HG02840 (cell line): ENCODE data around the gene MOV10L1.

Experiments used
- ATAC-seq: cut with Tn5 transposase; IDR thresholded peaks from one replicate; pipeline ENCODE4 v1.9.1; 2021; ENCODE audit warnings: mild to moderate bottlenecking, moderate library complexity, moderate number of reproducible peaks; ENCODE audit not compliant: unreplicated experiment, low FRiP score

MOV10L1 gene

DNA sequence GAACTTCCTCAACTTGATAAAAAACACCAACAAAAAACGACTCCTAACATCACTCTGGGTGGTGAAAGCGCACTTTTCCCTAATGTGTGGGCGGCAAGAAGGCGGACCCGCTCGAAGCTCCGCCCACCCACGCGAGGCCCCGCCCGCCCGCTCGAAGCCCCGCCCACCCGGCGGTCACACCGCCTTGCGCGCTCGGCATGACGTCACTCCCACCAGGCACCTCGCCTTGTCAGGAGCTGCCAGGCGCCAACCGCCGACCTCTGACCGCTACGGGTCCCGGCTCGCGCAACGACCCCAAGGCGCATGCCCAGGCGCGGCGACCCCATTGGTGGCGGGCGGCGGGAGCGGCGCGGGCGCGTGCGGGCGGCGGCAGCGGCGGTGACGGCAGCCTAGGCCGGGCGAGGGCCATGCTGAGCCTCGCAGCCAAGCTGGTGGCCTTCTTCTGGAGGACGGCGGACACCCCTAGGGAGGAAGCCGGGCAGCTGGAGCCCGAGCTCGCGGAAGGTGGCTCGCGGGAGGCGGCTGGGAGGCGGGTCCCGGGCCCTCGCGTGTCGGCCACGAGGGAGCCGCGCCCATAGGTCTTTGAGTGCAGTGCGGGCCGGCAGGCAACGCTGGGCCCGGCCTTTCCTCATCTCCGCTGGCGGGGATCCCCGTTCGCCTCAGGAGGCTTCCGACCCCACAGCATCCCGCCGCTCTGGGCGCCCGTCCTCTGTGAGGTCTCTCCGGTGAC, at the start of gene MOV10L1:
Gene MOV10L1 (plus strand): TSS at position 325 of the 730 bp plus-strand sequence. CDS start 83 bp downstream, at position 408.
- ATAC-seq: no peak

DNA sequence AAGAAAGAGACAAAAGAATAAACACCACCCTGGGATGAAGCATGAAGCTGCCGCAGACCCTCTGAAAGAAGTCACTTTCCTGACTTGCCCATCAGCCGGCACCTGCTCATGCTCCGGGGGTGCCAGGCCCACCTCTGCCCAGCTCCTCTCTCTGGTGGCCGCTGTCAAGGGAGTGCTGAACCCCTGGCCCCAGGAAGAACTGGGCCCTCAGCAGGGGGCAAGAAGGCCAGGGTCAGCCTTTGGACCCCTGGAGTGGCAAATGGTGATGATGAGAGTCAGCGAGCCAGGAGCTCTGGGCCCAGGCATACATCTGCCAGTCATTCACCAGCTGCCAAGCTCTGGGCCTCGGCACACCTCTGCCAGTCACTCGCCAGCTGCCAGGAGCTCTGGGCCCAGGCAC, 49.1 kb upstream of the MOV10L1 start:
- ATAC-seq: no peak

DNA sequence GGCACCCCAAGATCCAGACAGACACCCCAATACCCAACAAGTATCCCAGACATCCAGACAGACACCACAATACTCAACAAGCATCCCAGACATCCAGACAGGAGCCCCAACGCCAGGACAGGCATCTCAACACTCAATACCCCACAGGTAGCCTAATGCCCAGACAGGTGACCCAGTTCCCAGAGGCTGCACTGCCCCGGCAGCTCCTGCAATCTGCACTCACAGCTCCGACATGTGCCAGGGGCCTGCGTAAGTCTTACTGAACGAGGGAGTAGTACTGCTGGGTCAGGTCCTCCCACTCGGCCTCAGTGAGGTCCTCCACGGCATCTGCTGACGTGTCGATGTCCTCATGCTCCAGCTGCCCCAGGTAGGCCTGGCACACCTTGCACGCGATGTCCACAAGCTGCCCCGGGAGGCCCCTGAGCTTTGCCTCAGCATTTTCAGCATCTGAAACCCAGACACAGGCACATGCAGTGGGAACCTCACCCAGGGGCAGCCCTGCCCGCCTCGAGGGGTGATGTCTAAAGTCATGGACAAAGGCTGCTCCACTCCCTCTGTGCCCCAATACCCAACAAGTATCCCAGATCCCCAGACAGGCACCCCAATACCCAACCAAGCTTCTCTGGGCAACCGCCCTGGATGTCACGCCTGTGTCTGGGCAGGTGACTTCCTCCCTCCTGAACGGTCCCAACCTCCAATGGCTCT, 48.3 kb upstream of the MOV10L1 start:
- ATAC-seq: no peak

DNA sequence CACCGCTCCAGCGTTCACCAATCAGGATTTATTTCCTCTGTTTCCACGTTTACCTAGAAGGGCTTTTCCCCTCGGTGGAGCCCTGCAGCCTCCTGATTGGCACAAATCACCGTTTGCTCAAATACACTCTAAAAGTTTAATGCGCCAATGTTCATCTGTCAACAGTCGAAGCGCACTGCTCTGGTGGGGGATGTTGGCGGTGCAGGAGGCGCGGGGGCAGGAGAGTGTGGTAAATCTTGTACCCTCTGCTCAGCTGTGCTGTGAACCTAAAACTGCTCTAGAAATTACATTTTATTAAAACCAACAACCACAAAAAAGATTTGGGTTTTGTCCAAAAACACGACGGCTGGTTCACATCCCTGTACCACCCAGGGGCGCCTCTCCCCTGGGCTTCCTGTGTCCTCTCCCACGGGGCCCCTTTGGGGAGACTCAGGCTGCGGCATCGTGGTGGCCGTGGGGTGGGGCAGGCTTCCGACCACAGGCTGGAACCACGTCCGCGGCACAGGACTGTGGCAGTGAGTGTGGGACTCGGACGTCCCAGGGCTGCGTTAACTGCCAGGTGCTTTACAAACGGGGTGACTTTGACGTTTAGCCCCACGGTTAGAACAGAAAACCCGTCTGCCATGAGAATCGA, 45.2 kb upstream of the MOV10L1 start:
- ATAC-seq: no peak

DNA sequence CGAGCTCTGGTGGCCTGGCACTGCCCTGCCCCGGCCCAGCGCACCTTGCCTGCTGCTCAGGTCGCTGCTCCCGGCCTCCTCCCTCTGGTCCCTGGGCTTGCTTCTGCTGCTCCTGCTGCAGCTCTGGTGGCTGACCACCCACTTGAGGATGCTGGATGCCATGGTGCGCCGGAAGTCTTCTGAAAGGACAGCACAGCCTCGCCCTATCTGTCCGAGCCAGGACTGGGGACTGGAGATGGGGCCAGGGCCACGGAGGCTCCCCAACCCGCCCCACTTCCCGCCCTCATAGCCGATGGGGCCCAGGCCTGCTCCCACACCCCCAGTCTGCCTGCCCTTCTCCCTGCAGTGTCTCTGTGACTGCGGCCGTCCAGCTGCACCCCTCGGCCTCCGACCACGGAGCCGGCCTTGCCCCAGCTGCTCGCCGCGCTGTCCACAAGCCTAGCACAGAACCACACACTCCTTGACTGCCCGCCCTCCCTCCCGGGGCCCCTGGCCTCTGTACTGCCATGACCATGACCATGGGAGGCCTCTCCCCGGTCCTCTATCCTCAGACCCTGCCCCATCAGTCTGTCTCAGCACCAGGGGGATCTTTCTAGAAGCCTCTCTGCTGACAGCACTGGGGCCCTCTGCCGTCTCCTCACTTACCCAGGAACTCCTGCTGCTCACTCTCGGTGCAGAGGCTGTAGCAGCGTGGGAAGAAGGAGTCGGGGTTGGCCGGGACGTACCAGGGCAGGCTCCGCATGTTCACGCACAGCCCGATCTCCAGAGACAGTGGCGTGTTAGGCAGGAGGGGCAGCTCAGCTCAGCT, 44.4 kb upstream of the MOV10L1 start:
- ATAC-seq: no peak

DNA sequence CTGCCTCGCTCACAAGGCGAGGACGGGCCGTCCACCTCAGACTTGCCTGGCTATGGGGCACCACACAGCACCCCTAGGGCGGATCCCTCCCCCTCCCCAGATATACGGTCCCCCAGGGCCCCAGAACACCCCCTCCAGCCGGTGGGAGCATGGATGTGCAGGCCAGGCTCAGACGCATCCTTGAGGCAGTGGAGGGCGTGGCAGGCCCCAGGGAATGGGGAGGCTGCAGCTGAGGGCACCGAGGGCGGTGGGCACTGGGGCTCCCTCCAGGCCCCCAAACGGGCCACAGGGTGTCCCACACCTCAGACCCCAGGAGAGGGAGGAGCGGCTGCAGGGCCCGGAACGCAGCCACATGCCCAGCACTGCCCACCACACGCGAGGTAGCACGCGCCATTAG, 43.8 kb upstream of the MOV10L1 start:
- ATAC-seq: no peak

DNA sequence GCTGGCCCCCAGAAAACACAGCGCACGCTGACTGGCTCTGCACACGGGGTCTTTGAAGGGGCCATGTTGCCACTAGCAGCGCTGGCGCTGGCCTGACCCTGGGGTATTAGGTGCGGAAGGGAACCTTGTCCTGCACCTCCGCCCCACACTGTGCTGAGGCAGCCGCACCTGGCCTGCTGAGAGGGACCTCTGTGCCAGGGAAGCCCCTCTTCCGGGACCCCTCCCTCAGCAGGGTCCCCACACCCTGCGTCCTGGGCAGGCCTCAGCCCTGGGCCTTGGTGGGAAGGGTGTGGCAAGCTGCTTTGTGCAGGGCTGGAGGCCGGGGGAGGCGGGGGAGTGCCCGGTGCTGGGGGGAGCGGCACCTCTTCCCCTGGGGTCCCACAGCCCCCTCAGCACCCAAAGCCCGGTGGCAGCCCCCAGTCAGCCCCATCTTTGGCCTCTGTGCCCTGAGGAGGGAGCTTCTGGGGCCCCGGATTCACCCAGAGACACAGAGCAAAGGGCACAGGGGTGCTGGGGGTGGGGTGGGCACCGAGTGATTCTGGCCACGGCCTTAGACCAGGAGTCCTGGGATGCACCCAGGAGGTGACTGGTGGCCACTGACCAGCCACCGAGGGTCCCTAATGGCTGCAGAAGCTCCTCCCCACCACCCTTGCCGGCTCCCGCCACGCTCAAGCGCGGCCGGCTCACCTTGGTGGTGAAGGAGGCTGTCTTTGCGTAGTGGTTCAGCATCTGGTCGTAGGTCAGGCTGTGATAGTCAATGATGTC, 43.1 kb upstream of the MOV10L1 start:
- no peak for ATAC-seq

DNA sequence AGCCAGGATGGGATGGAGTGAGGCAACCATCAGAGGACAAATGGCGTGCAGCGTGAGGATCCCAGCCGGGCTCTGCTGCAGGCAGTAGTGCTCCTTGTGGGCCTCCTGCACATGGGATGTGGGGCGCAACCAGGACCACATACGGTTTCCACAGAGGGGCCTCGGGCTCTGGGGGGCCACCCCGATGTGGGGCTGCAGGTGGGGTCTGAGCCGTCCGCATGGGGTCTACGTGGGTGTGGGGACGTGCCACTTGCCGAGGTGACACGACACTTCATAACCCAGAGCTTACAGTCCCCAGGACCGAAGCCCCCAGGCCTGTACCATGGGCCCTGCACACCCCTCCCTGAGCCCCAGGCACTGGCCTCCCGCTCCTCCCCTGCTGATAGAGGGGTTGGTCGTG, 42.5 kb upstream of the MOV10L1 start:
- ATAC-seq: no peak

DNA sequence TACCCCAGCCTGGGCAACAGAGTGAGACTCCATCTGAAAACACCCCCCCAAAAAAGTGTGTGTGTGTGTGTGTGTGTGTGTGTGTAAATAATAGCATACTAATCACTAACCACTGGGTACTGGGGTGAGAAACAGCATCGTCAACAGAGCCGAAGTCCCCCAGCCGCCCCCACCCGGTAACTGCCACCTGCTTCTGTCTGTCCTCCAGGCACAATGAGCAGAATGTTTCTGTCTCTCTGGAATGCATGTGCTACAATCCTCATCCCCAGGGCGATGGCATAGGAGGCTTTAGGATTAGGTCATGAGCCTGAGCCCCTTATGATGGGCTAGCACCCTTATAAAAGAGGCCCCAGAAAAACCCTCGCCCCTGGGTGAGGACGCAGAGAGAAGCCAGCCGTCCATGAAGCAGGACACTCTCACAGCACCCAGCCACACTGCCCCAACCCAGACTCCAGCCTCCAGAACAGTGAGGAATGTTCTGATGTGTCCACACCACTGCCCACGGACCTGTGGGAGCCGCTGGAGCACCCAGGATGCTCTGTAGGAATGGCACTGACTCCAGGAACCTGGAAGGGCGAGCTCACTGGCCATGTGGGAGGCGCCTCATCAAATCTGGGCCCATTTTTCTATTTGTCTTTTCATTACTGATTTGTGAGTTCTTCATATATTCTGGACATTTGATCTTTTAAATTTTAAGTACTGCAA, 41.6 kb upstream of the MOV10L1 start:
- no peak for ATAC-seq

DNA sequence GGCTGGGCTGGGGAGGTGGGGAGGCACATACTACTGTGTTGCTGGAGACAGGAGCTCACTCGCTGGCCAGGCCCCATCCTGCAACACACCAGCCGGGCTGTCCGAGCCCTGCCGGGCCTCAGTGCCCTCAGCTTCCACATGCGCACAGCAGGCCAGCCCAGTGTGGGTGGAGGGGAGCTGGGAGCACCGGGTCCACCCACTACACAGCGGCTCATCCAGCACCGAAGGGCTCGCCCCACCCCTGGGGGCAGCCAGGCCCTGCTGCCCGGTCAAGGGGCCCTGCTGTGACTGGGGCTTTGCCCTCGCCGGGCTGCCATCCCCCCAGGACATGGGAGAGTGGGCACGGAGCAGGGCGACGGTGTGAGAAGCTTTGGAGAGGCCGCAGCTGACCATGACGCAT, 41.0 kb upstream of the MOV10L1 start:
- ATAC-seq: no peak

DNA sequence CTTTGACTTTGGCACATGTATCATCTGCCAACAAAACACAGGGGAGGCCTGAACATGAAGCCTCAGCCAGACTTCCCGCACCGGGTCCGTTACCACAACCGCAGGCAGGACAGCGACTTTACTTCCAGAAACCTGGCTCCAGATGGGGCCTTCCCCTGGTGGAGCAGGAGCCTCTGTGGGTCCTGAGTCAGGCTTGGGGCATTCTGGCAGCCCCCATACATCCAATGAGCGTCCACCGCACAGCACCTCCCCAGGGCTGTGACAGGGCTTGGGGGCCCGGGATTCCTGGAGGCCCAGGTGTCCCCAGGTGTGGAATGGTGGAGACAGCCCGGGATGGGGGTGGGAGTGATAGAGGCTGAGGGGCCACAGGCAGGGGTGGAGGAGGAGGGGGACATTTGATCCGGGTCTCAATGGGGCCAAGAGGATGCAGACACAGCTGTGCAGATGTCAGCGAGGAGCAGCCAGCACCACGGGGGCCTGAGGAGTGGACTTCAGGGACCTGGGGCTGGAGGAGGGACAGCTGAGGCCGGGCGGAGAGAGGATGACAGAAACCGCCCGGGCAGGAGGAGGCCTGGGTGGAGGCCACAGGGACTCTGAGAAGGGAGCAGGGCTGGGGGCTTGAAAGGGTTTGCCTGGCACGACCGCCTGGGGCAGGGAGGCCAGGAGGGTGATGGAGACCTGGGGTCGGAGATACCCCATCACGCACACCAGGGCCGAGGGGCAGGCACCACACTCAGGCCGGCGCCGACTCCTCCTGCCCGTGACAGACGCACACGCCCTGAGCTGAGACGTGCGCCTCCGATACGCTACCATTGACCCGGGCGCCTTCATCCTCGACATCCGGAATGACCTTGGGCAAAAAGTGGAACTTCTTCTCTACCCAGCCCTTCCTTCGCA, 40.3 kb upstream of the MOV10L1 start:
- ATAC-seq: no peak

DNA sequence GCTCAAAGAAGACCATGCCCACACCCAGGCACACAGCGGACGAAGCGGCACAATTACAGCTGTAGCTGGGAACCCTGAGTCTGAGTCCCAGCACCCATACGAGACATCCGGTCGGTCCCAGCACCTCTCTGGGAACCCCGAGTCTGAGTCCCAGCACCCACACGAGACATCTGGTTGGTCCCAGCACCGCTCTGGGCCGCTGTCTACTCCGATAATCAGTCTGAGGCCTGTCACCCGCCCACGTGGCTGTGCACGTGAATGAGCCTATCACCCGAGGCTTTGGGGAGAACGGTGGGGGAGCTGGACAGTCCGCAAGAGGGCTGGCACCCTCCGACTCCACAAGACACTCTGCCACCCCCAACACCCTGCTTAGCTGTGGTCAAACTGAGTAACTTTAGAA, 37.9 kb upstream of the MOV10L1 start:
- ATAC-seq: no peak

DNA sequence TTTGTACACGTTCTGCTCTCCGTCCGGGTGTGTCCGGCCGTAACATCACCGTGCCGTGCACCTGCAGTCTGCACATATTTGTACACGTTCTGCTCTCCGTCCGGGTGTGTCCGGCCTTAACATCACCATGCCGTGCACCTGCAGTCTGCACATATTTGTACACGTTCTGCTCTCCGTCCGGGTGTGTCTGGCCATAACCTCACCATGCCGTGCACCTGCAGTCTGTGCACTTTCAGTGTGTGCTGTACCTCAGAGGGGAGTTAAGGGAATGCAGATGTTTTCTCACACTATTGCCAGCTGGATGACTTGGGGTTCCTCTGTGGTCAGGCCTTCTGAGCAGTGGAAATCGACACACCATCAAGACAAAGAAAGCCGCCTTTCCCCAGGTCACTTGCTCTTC, 35.9 kb upstream of the MOV10L1 start:
- ATAC-seq: no peak

DNA sequence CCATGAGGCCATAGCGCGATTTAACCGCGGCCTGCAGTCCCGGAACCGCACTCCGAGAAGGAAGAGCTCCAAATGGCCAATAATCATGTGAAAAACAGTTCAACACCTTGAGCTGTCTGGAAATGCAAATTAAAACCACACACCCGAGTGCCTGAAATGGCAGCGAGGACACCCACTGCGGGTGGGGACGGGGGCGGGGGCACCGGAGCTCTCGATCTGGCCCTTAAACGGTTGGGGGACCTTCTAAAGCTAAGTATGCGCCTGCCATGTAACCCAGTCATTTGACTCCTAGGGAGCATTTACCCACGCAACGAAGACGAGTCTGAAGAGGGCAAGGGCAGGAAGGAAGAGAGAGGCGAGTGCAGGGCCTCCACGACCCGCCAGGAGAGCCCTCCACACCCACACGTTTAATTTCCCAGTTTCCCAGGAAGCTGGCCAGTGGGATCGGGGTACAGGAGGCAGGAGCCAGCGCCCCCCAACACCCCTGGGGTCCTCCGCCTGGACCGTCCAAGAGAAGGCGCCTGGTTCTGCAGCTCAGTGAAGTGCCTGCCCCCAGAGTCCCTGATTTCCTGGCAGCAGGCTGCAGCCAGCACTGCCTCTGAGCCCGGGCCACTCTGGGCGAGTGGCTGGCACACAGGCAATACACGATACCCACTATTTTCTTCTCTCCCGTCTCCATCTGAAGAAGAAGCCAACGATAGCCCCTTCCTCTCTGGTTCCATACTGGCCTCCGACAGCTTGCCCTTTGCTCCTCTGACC, 33.4 kb upstream of the MOV10L1 start:
- no peak for ATAC-seq

DNA sequence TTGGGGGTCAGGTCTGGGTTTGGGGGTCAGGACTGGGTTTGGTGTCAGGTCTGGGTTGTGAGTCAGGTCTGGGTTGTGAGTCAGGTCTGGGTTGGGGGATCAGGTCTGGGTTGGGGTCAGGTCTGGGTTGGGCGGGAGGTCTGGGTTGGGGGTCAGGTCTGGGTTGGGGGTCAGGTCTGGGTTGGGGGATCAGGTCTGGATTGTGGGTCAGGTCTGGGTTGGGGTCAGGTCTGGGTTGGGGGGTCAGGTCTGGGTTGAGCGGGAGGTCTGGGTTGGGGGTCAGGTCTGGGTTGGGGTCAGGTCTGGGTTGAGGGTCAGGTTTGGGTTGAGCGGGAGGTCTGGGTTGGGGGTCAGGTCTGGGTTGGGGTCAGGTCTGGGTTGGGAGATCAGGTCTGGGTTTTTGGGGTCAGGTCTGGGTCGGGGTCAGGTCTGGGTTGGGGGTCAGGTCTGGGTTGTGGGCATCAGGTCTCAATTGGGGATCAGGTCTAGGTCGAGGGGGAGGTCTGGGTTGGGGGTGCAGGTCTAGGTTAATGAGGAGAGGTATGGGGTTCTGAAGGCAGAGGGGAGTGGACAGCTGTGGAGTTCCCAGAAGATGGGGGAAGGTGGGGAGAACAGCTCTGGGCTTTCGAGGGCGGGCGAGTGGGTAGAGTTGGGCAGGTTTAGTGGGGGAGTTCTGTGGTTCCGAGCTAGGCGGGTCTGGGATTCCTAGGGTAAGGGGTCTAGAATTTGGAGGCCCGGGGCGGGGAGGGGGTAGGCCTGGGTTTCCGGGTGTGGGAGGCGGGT, 32.3 kb upstream of the MOV10L1 start:
- no peak for ATAC-seq

DNA sequence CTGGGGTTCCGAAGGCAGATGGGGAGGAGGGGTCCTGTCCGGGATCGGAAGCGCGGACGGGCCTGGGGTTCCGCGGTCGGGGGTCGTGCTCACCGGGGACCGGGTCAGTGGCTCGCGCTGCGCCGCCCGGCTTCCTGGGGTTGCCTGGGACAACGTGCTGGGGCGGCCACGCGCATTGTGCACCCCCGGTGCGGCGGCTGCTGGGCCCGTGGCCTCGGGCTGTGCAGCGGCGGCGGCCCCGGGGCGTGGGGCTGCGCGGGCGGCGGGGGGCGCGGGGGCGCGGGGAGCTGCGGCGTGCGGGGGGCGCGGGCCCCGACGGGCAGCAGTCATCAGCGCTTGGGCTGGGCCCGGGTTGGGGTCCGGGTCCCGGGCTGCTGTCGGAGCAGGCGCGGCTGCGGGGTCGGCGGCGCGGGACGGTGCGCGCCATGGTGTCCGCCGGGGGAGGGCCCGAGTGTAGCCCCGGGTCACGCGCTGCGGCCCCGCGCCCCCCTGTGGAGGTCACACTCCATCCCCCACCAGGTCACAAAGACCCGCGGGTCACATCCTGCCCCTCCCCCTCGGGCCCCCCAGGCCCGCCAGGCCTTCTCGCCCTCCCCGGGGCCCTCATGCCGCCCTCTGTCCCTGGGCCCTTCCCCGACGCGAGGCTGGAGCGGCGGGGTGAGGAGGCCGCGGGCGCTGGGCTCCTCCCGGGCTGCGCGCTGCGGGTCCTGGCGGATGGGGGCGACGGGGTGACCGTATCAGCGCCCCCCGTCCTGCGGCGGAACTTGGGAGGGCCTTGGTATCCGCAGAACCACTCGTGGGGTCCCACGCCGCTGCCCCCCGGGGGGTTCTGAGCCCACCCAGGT, 31.5 kb upstream of the MOV10L1 start, which contains the start of gene TTLL8:
Gene TTLL8 (minus strand): TSS at position 238 of the 845 bp plus-strand sequence.
- ATAC-seq: no peak
